Measurements from ENCODE around the gene RERE. TPM values are rescaled to one million over a fixed set of nuclear protein-coding genes. Genes with fewer than 3 reads are reported as not detected.

The RERE gene
- total and polyA plus RNA-seq, 2 donors (not counting 3 experiments of a cell fraction or from before 2014, with no cell fraction given) = 14.1 to 113 TPM

DNA sequence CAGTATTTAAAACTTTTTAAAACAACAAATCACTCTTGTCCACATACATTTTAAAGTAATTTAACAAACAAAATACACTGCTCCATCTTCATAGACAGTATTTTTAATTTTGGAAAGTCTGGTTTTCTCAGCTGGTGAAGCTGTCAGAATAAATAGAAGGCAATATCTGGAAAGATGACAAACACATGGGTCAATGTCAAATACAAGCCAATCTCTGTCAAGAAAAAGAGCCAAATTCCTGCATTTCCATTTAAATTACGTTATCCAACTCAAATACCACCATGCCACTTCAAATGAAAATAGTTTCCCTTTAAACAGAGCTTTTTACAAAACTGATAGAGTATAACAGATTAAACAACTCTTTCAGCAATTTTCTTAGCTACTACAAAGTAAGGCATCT is 176.5 kb downstream of the RERE start:
- no peak for DNase-seq (ENCODE audit: low read depth, low spot score)
- no peak for FAIRE-seq
- ChIA-PET CTCF (interaction anchor here (0.9 to 1.0 kb wide), 2 partner anchors 31 to 43 kb away, joined by 3 read pairs; no protein-coding TSS in a partner anchor), POLR2A (no interaction called here)
- Histone ChIP-seq H3K4me1 (ENCODE audit: control insufficient read depth, extremely low read depth, insufficient read depth, low read length) (no peaks in the 10 kb centered on the region), H3K27me3 (ENCODE audit: control insufficient read depth in 2 of 2, insufficient read depth in 2 of 2, low read length in 2 of 2) (no peaks in the 10 kb centered on the region), H3K4me3 (replicated peaks in 1 of 3; ENCODE audit: insufficient read depth in 1 of 3, low read depth in 1 of 3, low read length in 3 of 3) (no peak overlapping the region), H2AFZ (ENCODE audit: low read depth, low read length) (no peak overlapping the region), H3K27ac (ENCODE audit: insufficient read depth, low read depth, low read length) (no peak overlapping the region), H3K36me3 (ENCODE audit: control insufficient read depth in 2 of 2, extremely low read depth in 1 of 2, insufficient read depth in 2 of 2, low read length in 2 of 2) (no peaks in the 10 kb centered on the region), H3K9me1 (replicated peaks; ENCODE audit: control insufficient read depth, extremely low read depth, insufficient read depth, low read length) (no peaks in the 10 kb centered on the region), H3K9me3 (replicated peaks; ENCODE audit: control insufficient read depth, insufficient read depth, low read length) (no peaks in the 10 kb centered on the region), H3K9ac (replicated peaks; ENCODE audit: extremely low read depth, insufficient read depth, low read length) (no peak overlapping the region), H3K79me2 (ENCODE audit: control insufficient read depth, insufficient read depth, low read length) (peaks cover 33% of the 10 kb centered on the region), H4K20me1 (replicated peaks; ENCODE audit: control insufficient read depth, extremely low read depth, insufficient read depth, low read length) (no peaks in the 10 kb centered on the region), H3K4me2 (ENCODE audit: insufficient read depth, low read length) (no peak overlapping the region)
- no TSS peak for BruUV-seq (replicated peaks)
- no peak for TF ChIP-seq FOS (IDR thresholded peaks at IDR 0.05; ENCODE audit: borderline replicate concordance, insufficient read depth, low read length)
- no peak for TF ChIP-seq POLR2A (IDR thresholded peaks at IDR 0.05; ENCODE audit: low read depth, low read length)
- TF ChIP-seq MYC (IDR thresholded peaks at IDR 0.05; ENCODE audit: low read depth, low read length) = no peak
- TF ChIP-seq, protein P1, sequence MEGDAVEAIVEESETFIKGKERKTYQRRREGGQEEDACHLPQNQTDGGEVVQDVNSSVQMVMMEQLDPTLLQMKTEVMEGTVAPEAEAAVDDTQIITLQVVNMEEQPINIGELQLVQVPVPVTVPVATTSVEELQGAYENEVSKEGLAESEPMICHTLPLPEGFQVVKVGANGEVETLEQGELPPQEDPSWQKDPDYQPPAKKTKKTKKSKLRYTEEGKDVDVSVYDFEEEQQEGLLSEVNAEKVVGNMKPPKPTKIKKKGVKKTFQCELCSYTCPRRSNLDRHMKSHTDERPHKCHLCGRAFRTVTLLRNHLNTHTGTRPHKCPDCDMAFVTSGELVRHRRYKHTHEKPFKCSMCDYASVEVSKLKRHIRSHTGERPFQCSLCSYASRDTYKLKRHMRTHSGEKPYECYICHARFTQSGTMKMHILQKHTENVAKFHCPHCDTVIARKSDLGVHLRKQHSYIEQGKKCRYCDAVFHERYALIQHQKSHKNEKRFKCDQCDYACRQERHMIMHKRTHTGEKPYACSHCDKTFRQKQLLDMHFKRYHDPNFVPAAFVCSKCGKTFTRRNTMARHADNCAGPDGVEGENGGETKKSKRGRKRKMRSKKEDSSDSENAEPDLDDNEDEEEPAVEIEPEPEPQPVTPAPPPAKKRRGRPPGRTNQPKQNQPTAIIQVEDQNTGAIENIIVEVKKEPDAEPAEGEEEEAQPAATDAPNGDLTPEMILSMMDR (IDR thresholded peaks at IDR 0.05; ENCODE audit: extremely low read depth in 1 of 2, insufficient read depth in 1 of 2, low read depth in 1 of 2, low read length in 2 of 2) = no peak
- TF ChIP-seq, protein P2, sequence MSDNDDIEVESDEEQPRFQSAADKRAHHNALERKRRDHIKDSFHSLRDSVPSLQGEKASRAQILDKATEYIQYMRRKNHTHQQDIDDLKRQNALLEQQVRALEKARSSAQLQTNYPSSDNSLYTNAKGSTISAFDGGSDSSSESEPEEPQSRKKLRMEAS (IDR thresholded peaks at IDR 0.05; ENCODE audit: insufficient read depth, insufficient read length) = no peak
- no peak for TF ChIP-seq JUN (IDR thresholded peaks at IDR 0.05; ENCODE audit: borderline replicate concordance, insufficient read depth, insufficient read length, low read depth)
- no peak for TF ChIP-seq GATA2 (IDR thresholded peaks at IDR 0.05; ENCODE audit: insufficient read depth, insufficient read length, low read depth, low read length)
- no peak for TF ChIP-seq POLR2AphosphoS5 (IDR thresholded peaks at IDR 0.05; ENCODE audit: insufficient read depth, low read depth, low read length)
- no peak for TF ChIP-seq EZH2 (IDR thresholded peaks at IDR 0.05; ENCODE audit: borderline replicate concordance, low read depth, low read length, severe bottlenecking)
- dilution Hi-C loops (cut with MboI; ENCODE audit: extremely low pct_ligation_motif_present, low sequenced_read_pairs) = no loop called here
- intact Hi-C loops (cut with micrococcal nuclease) = no loop called here
